Common myeloid progenitor, CD34-positive (primary cell): Measurements from ENCODE around the gene RGS3.

Experiments used
- CTCF ChIA-PET: fragments of 350-600 bp; sonication (Branson Sonifier 250); formaldehyde crosslinking; loops from one replicate; lab custom pipeline; 2021; ENCODE audit warnings: antibody characterized with exemption; lab: Charles Lee
- POLR2A ChIA-PET: fragments of 350-600 bp; sonication (Branson Sonifier 250); formaldehyde crosslinking; loops from one replicate; lab custom pipeline; 2021; ENCODE audit warnings: antibody characterized with exemption; lab: Charles Lee
- DNase-seq, 3 donors: peaks; one replicate each; pipeline versions ENCODE4 v3.0.0 to v3.0.0-alpha.2; 2013
- H3K27ac ChIP-seq, 2 experiments: 1 replicate in 1 of 2; 2 replicates in 1 of 2; pipeline ENCODE4 v1.7.0; 2013; ENCODE audit warnings: inconsistent platforms in 2 of 2, low read length in 2 of 2, mild to moderate bottlenecking in 2 of 2, low read depth in 1 of 2, moderate library complexity in 1 of 2; ENCODE audit not compliant: severe bottlenecking in 2 of 2, insufficient read depth in 1 of 2, poor library complexity in 1 of 2
- H3K27me3 ChIP-seq, 5 experiments: replicated peaks in 2 of 5; 1 replicate in 3 of 5; 2 replicates in 2 of 5; pipeline versions ENCODE4 v1.6.1 to v1.7.0; 2013; ENCODE audit warnings: low read length in 4 of 5, mild to moderate bottlenecking in 2 of 5, moderate library complexity in 2 of 5, inconsistent platforms in 1 of 5; ENCODE audit not compliant: insufficient read depth in 5 of 5, control insufficient read depth in 4 of 5
- H3K36me3 ChIP-seq, 4 experiments: 1 replicate in 2 of 4; 2 replicates in 2 of 4; pipeline versions ENCODE4 v1.6.1 to v1.7.0; 2013; ENCODE audit warnings: low read length in 3 of 4, control low read depth in 1 of 4, mild to moderate bottlenecking in 1 of 4; ENCODE audit not compliant: control insufficient read depth in 4 of 4, insufficient read depth in 4 of 4
- H3K4me1 ChIP-seq, 4 experiments: 1 replicate in 3 of 4; 2 replicates in 1 of 4; pipeline versions ENCODE4 v1.6.1 to v1.7.1; 2013; ENCODE audit warnings: low read length in 3 of 4, mild to moderate bottlenecking in 3 of 4, control low read depth in 1 of 4, inconsistent platforms in 1 of 4, moderate library complexity in 1 of 4; ENCODE audit not compliant: control insufficient read depth in 4 of 4, insufficient read depth in 4 of 4; ENCODE audit errors: control extremely low read depth in 1 of 4
- H3K4me3 ChIP-seq, 7 experiments: 1 replicate in 4 of 7; 2 replicates in 3 of 7; pipeline versions ENCODE4 v1.5.1 to v1.7.0; 2013; ENCODE audit warnings: mild to moderate bottlenecking in 7 of 7, low read length in 6 of 7, moderate library complexity in 6 of 7, inconsistent platforms in 2 of 7, low read depth in 2 of 7, control low read depth in 1 of 7; ENCODE audit not compliant: insufficient read depth in 4 of 7, control insufficient read depth in 1 of 7; ENCODE audit errors: extremely low read depth in 1 of 7
- H3K9me3 ChIP-seq, 5 experiments: 1 replicate in 4 of 5; 2 replicates in 1 of 5; pipeline versions ENCODE4 v1.6.1 to v1.7.1; 2013; ENCODE audit warnings: low read length in 4 of 5, mild to moderate bottlenecking in 2 of 5, inconsistent platforms in 1 of 5, low read depth in 1 of 5, moderate library complexity in 1 of 5; ENCODE audit not compliant: control insufficient read depth in 4 of 5, insufficient read depth in 2 of 5; ENCODE audit errors: control extremely low read depth in 1 of 5
- WGBS: methylation state at CpG from one replicate; pipeline ENCODE4 v1.1.5; 2013; ENCODE audit not compliant: insufficient coverage; 5-methylcytosine and 5-hydroxymethylcytosine counted together

The RGS3 gene

DNA sequence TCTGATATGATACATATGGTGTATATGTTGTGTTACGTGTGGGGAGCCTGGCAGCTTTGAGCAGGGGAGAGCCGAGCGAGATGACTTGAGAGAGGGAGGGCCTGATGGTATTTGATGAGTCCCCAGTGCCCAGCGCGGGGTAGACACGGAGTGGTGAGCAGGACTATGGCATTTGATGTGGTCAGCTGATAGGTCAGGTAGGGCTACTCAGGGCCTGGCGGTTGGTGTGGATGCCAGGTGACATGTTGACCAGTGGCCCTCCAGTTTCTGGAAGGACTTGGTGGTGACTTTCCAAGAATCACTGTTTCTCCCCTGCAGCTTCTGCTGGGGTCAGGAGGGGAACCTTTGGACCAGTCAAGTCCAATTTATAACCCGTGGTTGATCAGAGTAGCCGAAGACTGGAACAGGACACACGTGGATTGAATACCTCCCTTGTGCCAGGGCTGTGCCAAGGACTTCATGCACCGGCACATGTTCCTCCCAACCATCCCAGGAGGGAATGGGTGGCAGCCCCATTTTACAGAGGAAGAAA lies 148.8 kb downstream of the RGS3 start:
- WGBS = 88% methylated on average over 10 of the region's 11 CpGs
- Histone ChIP-seq H3K9me3 (no peaks in the 10 kb centered on the region), H3K27ac (no peak overlapping the region), H3K4me3 (no peak overlapping the region), H3K27me3 (no peaks in the 10 kb centered on the region), H3K4me1 (peaks cover 0 to 14% (median 10%) of the 10 kb centered on the region in 4 experiments), H3K36me3 (no peaks in the 10 kb centered on the region)
- CTCF ChIA-PET = interaction anchor here (0.9 to 1.3 kb wide), 2 partner anchors 9 to 44 kb away, joined by 3 to 4 read pairs; no protein-coding TSS in a partner anchor
- no peak for DNase-seq
- POLR2A ChIA-PET = no interaction called here

DNA sequence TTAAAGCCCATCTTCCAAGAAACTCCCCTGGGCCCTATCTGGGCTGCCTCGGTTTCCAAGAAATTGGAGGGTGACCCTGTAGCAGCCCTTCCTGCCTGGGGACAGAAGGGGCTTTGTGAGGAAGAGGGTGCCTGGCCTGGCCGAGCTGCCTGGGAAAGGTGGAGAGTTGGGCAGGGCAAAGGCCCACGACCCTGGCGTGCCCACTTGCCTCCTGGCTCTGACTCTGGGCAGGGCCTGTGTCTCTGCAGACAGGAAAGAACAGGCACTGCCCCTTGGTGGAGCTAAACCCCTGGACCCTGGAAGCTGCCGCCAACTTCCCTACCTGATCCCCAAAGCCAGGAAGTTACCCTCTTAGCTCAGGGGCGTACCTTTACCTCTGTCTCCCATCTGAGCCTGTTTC lies 149.3 kb downstream of the RGS3 start:
- H3K27ac ChIP-seq = no peak overlapping the region
- no peak for DNase-seq
- no peaks in the 10 kb centered on the region for H3K36me3 ChIP-seq
- no peaks in the 10 kb centered on the region for H3K27me3 ChIP-seq
- WGBS = 92% methylated on average over 6 of the region's 6 CpGs
- H3K4me1 ChIP-seq = peaks cover 0 to 14% (median 10%) of the 10 kb centered on the region in 4 experiments
- ChIA-PET CTCF (interaction anchor here (0.9 kb wide), 1 partner anchor 43 kb away, joined by 3 read pairs; no protein-coding TSS in a partner anchor), POLR2A (interaction anchor here (0.6 kb wide), 1 partner anchor 27 kb away, joined by 3 read pairs; no protein-coding TSS in a partner anchor)
- no peak overlapping the region for H3K4me3 ChIP-seq
- no peaks in the 10 kb centered on the region for H3K9me3 ChIP-seq

DNA sequence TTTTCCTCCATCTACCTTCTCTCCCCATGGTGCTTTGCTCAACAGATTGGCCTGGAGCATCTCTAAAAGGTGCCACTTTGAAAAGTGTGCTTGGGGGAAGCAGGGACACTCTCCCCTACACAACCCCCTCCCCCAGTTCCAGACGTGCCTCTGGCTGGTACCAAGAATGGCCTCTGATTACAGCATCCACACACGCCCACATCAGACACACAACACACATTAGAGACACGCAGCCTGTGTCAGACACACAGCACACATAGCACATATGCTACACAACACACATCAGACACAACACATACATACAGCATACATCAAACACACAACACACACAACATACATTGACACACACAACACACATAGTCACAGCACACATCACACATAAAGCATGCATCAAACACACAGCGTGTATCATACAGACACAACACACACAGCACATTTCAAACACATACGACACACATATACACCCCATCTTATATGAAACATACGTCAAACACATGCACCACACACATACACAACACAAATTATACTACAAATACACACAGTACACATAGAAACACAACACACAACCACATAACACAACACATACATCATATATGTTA lies 150.4 kb downstream of the RGS3 start:
- H3K4me3 ChIP-seq = no peak overlapping the region
- H3K4me1 ChIP-seq = peaks cover 0 to 17% (median 11%) of the 10 kb centered on the region in 4 experiments
- H3K9me3 ChIP-seq = no peaks in the 10 kb centered on the region
- 100% methylated on average over 6 of the region's 6 CpGs for WGBS
- H3K27ac ChIP-seq = no peak overlapping the region
- CTCF ChIA-PET = interaction anchor here (0.8 kb wide), 1 partner anchor 22 kb away, joined by 4 read pairs; no protein-coding TSS in a partner anchor
- DNase-seq = no peak
- no peaks in the 10 kb centered on the region for H3K36me3 ChIP-seq
- no peaks in the 10 kb centered on the region for H3K27me3 ChIP-seq
- POLR2A ChIA-PET = no interaction called here

DNA sequence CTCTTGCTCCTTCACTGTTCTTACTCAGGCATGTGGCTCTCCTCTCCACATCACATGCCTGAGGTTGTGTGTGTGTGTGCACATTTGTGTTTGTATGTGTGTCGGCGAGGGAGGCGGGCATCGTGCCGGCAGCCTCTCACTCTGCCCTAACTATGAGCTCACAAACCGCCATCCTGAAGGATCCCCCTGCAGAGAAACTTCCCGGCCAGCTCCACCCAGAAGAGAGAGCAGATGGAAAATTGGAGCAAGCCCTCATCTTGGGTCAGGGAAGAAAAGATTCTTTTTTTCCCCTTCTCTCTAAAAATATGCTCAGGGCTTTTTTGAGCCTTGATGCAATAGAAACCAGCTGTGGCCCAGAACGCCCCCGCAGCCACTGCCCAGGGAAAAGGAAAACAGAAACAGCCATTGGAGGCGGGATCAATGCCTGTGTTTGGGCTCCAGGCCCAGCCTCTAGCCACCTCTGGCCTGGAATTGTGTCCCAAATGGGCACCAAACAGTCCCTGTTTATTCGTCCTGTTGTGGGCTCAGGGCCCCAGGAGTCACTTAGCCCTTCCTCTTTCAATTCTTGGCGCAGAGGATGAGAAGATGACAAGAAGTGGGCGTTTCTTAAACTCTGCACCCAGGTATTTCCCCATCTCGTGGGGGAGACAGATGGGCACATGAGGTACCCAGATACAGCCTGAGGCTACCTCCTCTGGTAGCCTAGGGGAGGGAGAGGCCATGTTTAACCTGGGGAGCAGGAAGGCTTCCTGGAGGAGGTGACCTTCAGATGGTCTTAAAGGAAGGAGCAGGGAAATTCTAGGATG lies 151.5 kb downstream of the RGS3 start:
- 85% methylated on average over 7 of the region's 14 CpGs for WGBS
- Histone ChIP-seq H3K36me3 (no peaks in the 10 kb centered on the region), H3K4me1 (peaks cover 0 to 26% (median 17%) of the 10 kb centered on the region in 4 experiments), H3K27ac (no peak overlapping the region), H3K4me3 (no peak overlapping the region), H3K9me3 (no peaks in the 10 kb centered on the region), H3K27me3 (no peaks in the 10 kb centered on the region)
- no peak for DNase-seq
- POLR2A ChIA-PET = no interaction called here
- CTCF ChIA-PET = interaction anchor here (0.8 to 1.8 kb wide), 3 partner anchors 13 to 40 kb away, joined by 4 to 7 read pairs (median 4); no protein-coding TSS in a partner anchor

DNA sequence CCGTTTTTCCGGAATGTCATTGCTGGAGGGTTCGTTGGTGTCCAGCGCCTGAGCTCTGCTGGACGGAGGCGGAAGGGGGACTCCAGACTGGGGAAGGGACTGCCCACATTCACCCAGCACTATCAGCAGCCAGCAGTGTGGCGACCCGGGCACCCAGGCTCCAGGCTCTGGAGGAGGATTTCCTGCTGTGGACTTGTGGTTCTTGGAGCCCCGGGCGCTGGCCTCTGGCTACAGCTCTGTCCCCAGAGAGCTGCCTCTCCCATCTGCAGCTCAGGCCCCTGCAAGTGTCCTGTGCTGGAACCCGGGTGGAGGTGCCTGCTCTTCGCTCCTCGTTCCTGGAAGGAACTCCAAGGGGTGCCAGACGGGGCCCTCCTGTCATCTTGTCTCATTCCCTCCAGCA lies 152.6 kb downstream of the RGS3 start:
- POLR2A ChIA-PET = no interaction called here

DNA sequence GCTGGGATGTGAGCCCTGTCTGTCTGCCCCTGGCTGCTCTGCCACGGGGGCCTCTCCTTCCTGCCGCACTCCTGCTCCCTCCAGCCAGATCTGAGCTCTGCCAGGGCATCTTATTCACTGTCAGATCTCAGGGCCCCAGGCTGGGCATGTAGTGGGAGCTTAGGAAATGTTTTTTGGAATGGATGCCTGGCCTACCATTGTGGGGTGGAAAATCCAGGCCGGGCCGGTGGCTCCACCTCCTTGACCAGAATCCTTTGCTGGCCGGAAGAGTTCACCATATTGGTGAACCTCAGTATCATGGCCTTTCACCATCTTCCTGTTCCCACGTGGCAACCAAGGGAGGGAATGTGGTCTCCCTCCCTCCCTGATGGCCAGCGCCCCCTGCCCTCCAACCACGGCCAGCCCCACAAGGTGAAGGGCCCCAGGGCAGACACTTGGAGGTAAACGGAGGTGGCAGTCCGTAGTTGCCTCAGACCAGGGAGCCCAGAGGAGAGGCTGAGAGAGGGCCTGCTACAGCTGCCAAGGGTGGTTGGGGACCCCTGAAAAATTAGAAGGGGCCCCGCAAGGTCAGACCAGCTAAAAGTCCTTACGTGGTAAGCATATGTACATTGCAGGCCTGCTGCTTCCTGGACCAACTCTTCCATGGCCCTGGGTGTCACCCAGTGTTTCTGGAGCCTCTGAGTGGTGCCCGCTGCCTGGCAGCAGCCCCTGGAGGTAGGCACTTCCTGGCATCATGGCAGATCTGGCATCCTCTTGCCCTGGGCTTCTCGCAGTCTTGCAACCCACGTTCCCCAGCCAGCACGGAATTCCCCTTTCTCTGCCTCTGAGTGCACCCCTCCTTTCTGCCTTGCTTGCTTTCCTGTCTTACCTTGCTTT lies 153.3 kb downstream of the RGS3 start:
- H3K4me3 ChIP-seq = no peak overlapping the region
- no peak overlapping the region for H3K27ac ChIP-seq
- ChIA-PET POLR2A (no interaction called here), CTCF (interaction anchor here (1.0 to 1.8 kb wide), 7 partner anchors 13 to 41 kb away, joined by 3 to 7 read pairs (median 4); no protein-coding TSS in a partner anchor)
- H3K9me3 ChIP-seq = no peaks in the 10 kb centered on the region
- 80% methylated on average over 15 of the region's 16 CpGs for WGBS
- no peaks in the 10 kb centered on the region for H3K27me3 ChIP-seq
- DNase-seq = peak in 2 of 3 donors; percentile 21 to 33
- H3K36me3 ChIP-seq = no peaks in the 10 kb centered on the region
- peaks cover 0 to 26% (median 17%) of the 10 kb centered on the region in 4 experiments for H3K4me1 ChIP-seq

More for the DNA sequence above, 152.6 kb downstream of the RGS3 start:
- H3K27ac ChIP-seq = no peak overlapping the region
- H3K36me3 ChIP-seq = no peaks in the 10 kb centered on the region
- no peaks in the 10 kb centered on the region for H3K9me3 ChIP-seq
- CTCF ChIA-PET = interaction anchor here (1.0 to 1.8 kb wide), 6 partner anchors 12 to 42 kb away, joined by 3 to 7 read pairs (median 4); no protein-coding TSS in a partner anchor
- peak in 1 of 3 donors; percentile 21 for DNase-seq
- H3K27me3 ChIP-seq = no peaks in the 10 kb centered on the region
- WGBS = 44% methylated on average over 12 of the region's 14 CpGs
- H3K4me1 ChIP-seq = peaks cover 0 to 26% (median 17%) of the 10 kb centered on the region in 4 experiments
- H3K4me3 ChIP-seq = no peak overlapping the region
